HepG2 (cell line): ENCODE results near the gene NPB. TPM values are rescaled to one million over a fixed set of nuclear protein-coding genes. Genes with fewer than 3 reads are reported as not detected.

Experiments used
- ARNT2 ChIP-seq: sonication (generic); formaldehyde crosslinking; IDR thresholded peaks from 2 replicates; pipeline ENCODE4 v1.8.0; 2022; ENCODE audit warnings: mild to moderate bottlenecking, low read depth, missing genetic modification reagents, moderate library complexity
- ATAD3A ChIP-seq: sonication (generic); formaldehyde crosslinking; IDR thresholded peaks from 2 replicates; pipeline ENCODE4 v1.4.0; 2020; ENCODE audit warnings: missing genetic modification reagents
- BCLAF1 ChIP-seq: fragments of 450-650 bp; IDR thresholded peaks from 2 replicates; pipeline ENCODE4 v1.6.1; 2017; ENCODE audit warnings: mild to moderate bottlenecking
- BHLHE40 ChIP-seq: IDR thresholded peaks from 2 replicates; pipeline ENCODE4 v1.6.1; 2011; ENCODE audit warnings: low read length, improper control_type of control experiment
- DDIT3 ChIP-seq: sonication (generic); formaldehyde crosslinking; IDR thresholded peaks from 2 replicates; pipeline ENCODE4 v1.4.0; 2020; ENCODE audit warnings: mild to moderate bottlenecking, missing genetic modification reagents
- GABPB1 ChIP-seq: IDR thresholded peaks from 2 replicates; pipeline ENCODE4 v1.6.1; 2016; ENCODE audit warnings: mild to moderate bottlenecking, missing genetic modification reagents, moderate library complexity, missing compliant biosample characterization
- NFRKB ChIP-seq: fragments of 450-650 bp; IDR thresholded peaks from 2 replicates; pipeline ENCODE4 v1.6.1; 2017
- NFYC ChIP-seq: IDR thresholded peaks from 2 replicates; pipeline ENCODE4 v1.6.1; 2016; ENCODE audit warnings: missing genetic modification reagents, missing compliant biosample characterization
- POLR2A ChIP-seq, 2 experiments: IDR thresholded peaks; 2 replicates each; pipeline ENCODE4 v1.6.1; 2011; ENCODE audit warnings: low read depth in 2 of 2, low read length in 2 of 2, mild to moderate bottlenecking in 1 of 2, moderate library complexity in 1 of 2; ENCODE audit not compliant: insufficient read depth in 1 of 2
- RCOR2 ChIP-seq: IDR thresholded peaks from 2 replicates; pipeline ENCODE4 v1.6.1; 2016; ENCODE audit warnings: missing biosample characterization, missing genetic modification reagents
- RFXAP ChIP-seq: sonication (generic); formaldehyde crosslinking; IDR thresholded peaks from 2 replicates; pipeline ENCODE4 v1.4.0; 2020; ENCODE audit warnings: missing genetic modification reagents, borderline replicate concordance
- SAP130 ChIP-seq: IDR thresholded peaks from 2 replicates; pipeline ENCODE4 v1.6.1; 2016; ENCODE audit warnings: low read depth
- SP5 ChIP-seq: IDR thresholded peaks from 2 replicates; pipeline ENCODE4 v1.6.1; 2016; ENCODE audit warnings: low read depth, borderline replicate concordance
- SPEN ChIP-seq: sonication (generic); formaldehyde crosslinking; IDR thresholded peaks from 2 replicates; pipeline ENCODE4 v1.5.1; 2020; ENCODE audit warnings: low read depth, mild to moderate bottlenecking, missing genetic modification reagents
- TAF1 ChIP-seq: sonication (generic); formaldehyde crosslinking; IDR thresholded peaks from 2 replicates; pipeline ENCODE4 v1.4.0; 2020; ENCODE audit warnings: missing genetic modification reagents
- WIZ ChIP-seq: sonication (generic); formaldehyde crosslinking; IDR thresholded peaks from 2 replicates; pipeline ENCODE4 v1.5.1; 2020; ENCODE audit warnings: mild to moderate bottlenecking, missing genetic modification reagents
- ZBTB7A ChIP-seq: sonication (generic); formaldehyde crosslinking; IDR thresholded peaks from 2 replicates; pipeline ENCODE4 v1.8.0; 2022; ENCODE audit warnings: mild to moderate bottlenecking, missing genetic modification reagents
- ZFP41 ChIP-seq: sonication (generic); formaldehyde crosslinking; IDR thresholded peaks from 2 replicates; pipeline ENCODE4 v1.4.0; 2020; ENCODE audit warnings: mild to moderate bottlenecking, missing genetic modification reagents, borderline replicate concordance
- ZNF446 ChIP-seq: sonication (generic); formaldehyde crosslinking; IDR thresholded peaks from 2 replicates; pipeline ENCODE4 v1.5.0; 2020; ENCODE audit warnings: mild to moderate bottlenecking, missing genetic modification reagents
- ZNF501 ChIP-seq: sonication (generic); formaldehyde crosslinking; IDR thresholded peaks from 2 replicates; pipeline ENCODE4 v1.5.1; 2020; ENCODE audit warnings: mild to moderate bottlenecking, moderate library complexity, missing genetic modification reagents
- ZNF589 ChIP-seq: sonication (generic); formaldehyde crosslinking; conservative IDR thresholded peaks from 2 replicates; pipeline ENCODE4 v1.8.0; 2022; ENCODE audit warnings: mild to moderate bottlenecking, moderate library complexity, missing genetic modification reagents
- ZNF598 ChIP-seq: sonication (generic); formaldehyde crosslinking; IDR thresholded peaks from 2 replicates; pipeline ENCODE4 v1.5.1; 2020; ENCODE audit warnings: mild to moderate bottlenecking, missing genetic modification reagents, borderline replicate concordance
- ZNF605 ChIP-seq: sonication (generic); formaldehyde crosslinking; IDR thresholded peaks from 2 replicates; pipeline ENCODE4 v1.8.0; 2022; ENCODE audit warnings: mild to moderate bottlenecking, missing genetic modification reagents
- ZNF678 ChIP-seq: sonication (generic); formaldehyde crosslinking; IDR thresholded peaks from 2 replicates; pipeline ENCODE4 v1.4.0; 2020; ENCODE audit warnings: mild to moderate bottlenecking, missing genetic modification reagents
- ZNF773 ChIP-seq: sonication (generic); formaldehyde crosslinking; IDR thresholded peaks from 2 replicates; pipeline ENCODE4 v1.4.0; 2020; ENCODE audit warnings: missing genetic modification reagents, borderline replicate concordance
- polyA plus RNA-seq, 8 experiments: library from polyadenylated mRNA; depleted of rRNA in 3 of 8; stranded (reverse) in 7 of 8; unstranded in 1 of 8; fragments of >200 nt; fragmentation: Illumina TruSeq in 4 of 8; extraction: Trizol in 4 of 8; gene quantifications; 2 replicates each; pipeline versions ENCODE4 v1.2.1 to v1.2.3, GENCODE V29; 2011 to 2016; ENCODE audit warnings: low read depth in 4 of 8, missing spikeins in 1 of 8, mixed read lengths in 1 of 8; ENCODE audit not compliant: insufficient read depth in 1 of 8
- total RNA-seq, 5 experiments: library from RNA; depleted of rRNA; stranded (reverse); fragments of >200 nt; fragmentation: Illumina TruSeq; extraction: Trizol; gene quantifications; 2 replicates each; pipeline ENCODE4 v1.2.3, GENCODE V29; 2016; ENCODE audit warnings: low read depth in 1 of 5
- TF ChIP-seq, protein P1 (sequence below): sonication (generic); formaldehyde crosslinking; IDR thresholded peaks from 2 replicates; pipeline ENCODE4 v1.4.0; 2020; ENCODE audit warnings: mild to moderate bottlenecking, missing genetic modification reagents
- TF ChIP-seq, protein P2 (sequence below): sonication (generic); formaldehyde crosslinking; IDR thresholded peaks from 2 replicates; pipeline ENCODE4 v1.4.0; 2020; ENCODE audit warnings: missing genetic modification reagents

The NPB gene
- total and polyA plus RNA-seq, 2 of the 13 experiments (the other 11 are each of a cell fraction or from before 2014, with no cell fraction given): 0.11 to 0.93 TPM

DNA sequence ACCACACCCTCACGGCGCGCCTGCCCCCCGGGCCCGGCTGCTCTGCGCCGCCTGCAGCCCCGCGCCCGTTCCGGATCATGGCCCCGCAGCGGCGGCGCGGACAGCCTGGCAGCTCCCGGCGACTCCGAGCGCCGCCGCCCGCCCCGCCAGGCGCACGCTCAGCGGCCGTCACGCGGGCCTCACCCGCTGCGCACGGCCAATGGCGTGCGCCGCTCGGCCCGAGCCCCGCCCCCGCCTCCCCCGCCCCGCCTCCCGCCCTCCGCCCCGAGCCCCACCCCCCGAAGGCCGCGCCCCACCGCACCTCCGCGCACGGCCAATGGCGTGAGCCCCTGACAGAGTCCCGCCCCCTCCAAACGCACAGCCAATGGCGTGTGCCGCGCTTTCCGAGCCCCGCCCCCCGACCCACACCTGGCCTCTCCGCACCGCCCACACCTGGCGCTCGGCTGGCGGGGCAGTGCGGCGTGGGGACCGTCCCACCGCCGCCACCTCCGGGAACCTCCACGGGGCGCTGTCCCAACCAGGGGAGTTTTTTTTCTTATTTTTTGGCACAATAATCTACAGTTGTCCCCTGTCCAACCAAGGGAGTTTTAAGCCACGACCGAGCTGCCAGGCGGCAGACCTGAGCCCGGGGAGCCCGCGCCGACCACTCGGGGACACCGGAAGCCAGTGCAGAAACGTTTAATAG lies 9.4 kb downstream of the NPB start, which contains the start of gene PCYT2 (continued):
- TF ChIP-seq ARNT2 (CRISPR knock-in tag): 0 out of 2 replicates have a peak, but pooled peaks have one; percentile 33
- TF ChIP-seq GABPB1 (CRISPR knock-in tag): peak; percentile 66
- no peak for TF ChIP-seq WIZ
- TF ChIP-seq SPEN (CRISPR knock-in tag): 0 out of 2 replicates have a peak, but pooled peaks have one; percentile 0
- no peak for TF ChIP-seq RCOR2
- no peak for TF ChIP-seq BCLAF1
- no peak for TF ChIP-seq NFRKB
- no peak for TF ChIP-seq ZNF446 (CRISPR knock-in tag)
- no peak for TF ChIP-seq ATAD3A (CRISPR knock-in tag)
- TF ChIP-seq, protein P1, sequence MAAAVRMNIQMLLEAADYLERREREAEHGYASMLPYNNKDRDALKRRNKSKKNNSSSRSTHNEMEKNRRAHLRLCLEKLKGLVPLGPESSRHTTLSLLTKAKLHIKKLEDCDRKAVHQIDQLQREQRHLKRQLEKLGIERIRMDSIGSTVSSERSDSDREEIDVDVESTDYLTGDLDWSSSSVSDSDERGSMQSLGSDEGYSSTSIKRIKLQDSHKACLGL: no peak
- TF ChIP-seq TAF1 (CRISPR knock-in tag): no peak
- TF ChIP-seq ZNF589 (CRISPR knock-in tag): no peak
- peak; percentile 62; the same call in 1 of the 2 replicates for TF ChIP-seq SP5 (CRISPR knock-in tag)
- TF ChIP-seq, protein P2, sequence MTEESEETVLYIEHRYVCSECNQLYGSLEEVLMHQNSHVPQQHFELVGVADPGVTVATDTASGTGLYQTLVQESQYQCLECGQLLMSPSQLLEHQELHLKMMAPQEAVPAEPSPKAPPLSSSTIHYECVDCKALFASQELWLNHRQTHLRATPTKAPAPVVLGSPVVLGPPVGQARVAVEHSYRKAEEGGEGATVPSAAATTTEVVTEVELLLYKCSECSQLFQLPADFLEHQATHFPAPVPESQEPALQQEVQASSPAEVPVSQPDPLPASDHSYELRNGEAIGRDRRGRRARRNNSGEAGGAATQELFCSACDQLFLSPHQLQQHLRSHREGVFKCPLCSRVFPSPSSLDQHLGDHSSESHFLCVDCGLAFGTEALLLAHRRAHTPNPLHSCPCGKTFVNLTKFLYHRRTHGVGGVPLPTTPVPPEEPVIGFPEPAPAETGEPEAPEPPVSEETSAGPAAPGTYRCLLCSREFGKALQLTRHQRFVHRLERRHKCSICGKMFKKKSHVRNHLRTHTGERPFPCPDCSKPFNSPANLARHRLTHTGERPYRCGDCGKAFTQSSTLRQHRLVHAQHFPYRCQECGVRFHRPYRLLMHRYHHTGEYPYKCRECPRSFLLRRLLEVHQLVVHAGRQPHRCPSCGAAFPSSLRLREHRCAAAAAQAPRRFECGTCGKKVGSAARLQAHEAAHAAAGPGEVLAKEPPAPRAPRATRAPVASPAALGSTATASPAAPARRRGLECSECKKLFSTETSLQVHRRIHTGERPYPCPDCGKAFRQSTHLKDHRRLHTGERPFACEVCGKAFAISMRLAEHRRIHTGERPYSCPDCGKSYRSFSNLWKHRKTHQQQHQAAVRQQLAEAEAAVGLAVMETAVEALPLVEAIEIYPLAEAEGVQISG (CRISPR knock-in tag): peak; percentile 5; the same call in 1 of the 2 replicates
- no peak for TF ChIP-seq ZNF678
- no peak for TF ChIP-seq ZNF605 (CRISPR knock-in tag)
- no peak for TF ChIP-seq ZBTB7A (CRISPR knock-in tag)
- no peak for TF ChIP-seq DDIT3
- peak in 1 of 2 experiments; percentile 30; a peak in 1 of 4 replicates for TF ChIP-seq POLR2A (IDR thresholded peaks at IDR 0.05; ENCODE audit: insufficient read depth in 1 of 2, low read depth in 2 of 2, low read length in 2 of 2)
- TF ChIP-seq SAP130: peak; percentile 82
- TF ChIP-seq BHLHE40: 0 out of 2 replicates have a peak, but pooled peaks have one; percentile 43
- TF ChIP-seq ZNF773 (CRISPR knock-in tag): no peak
- peak; percentile 76 for TF ChIP-seq NFYC (CRISPR knock-in tag)
- TF ChIP-seq ZFP41 (CRISPR knock-in tag): no peak
- TF ChIP-seq RFXAP: peak; percentile 30; the same call in 1 of the 2 replicates
- TF ChIP-seq ZNF598: no peak
- TF ChIP-seq ZNF501 (CRISPR knock-in tag): peak; percentile 14
